IMR-90 (cell line): ENCODE results near the gene FSTL5. TPM values are rescaled to one million over a fixed set of nuclear protein-coding genes. Genes with fewer than 3 reads are reported as not detected.

Experiments used
- ATAC-seq: fragments of 200-7000 bp; cut with Tn5 transposase; 2 replicates; pipeline ENCODE4 v1.9.1; 2020; ENCODE audit warnings: low read depth, mild to moderate bottlenecking, moderate library complexity
- BruUV-seq: library from RNA; stranded (reverse); fragments of 400-500 nt; replicated peaks from 2 replicates; lab custom pipeline; 2021; lab: Mats Ljungman, UMichigan
- CTCF ChIA-PET: fragments of 300-600 bp; formaldehyde crosslinking; extraction: SDS; loops from one replicate; lab custom pipeline; 2021; ENCODE audit warnings: antibody characterized with exemption; lab: Yijun Ruan, JAX
- POLR2A ChIA-PET: fragments of 300-600 bp; sonication (Branson Sonifier 250); formaldehyde crosslinking; loops from one replicate; lab custom pipeline; 2022; ENCODE audit warnings: antibody characterized with exemption; ENCODE audit not compliant: unreplicated experiment; lab: Charles Lee
- DNase-seq: peaks from one replicate; pipeline ENCODE4 v3.0.0; 2013
- H2AFZ ChIP-seq: replicated peaks from 2 replicates; pipeline ENCODE3; 2013; ENCODE audit warnings: low read length, mild to moderate bottlenecking; ENCODE audit not compliant: poor library complexity
- H2AK5ac ChIP-seq: 2 replicates; pipeline ENCODE4 v1.6.1; 2013; ENCODE audit warnings: low read depth, low read length, inconsistent platforms
- H2AK9ac ChIP-seq: replicated peaks from 2 replicates; pipeline ENCODE3; 2013; ENCODE audit warnings: mild to moderate bottlenecking, low read depth, low read length, moderate library complexity; ENCODE audit not compliant: poor library complexity
- H2BK120ac ChIP-seq: 2 replicates; pipeline ENCODE4 v1.6.1; 2013; ENCODE audit warnings: low read depth, low read length, inconsistent platforms
- H2BK15ac ChIP-seq: 3 replicates; pipeline ENCODE4 v1.6.1; 2013; ENCODE audit warnings: low read depth, low read length, inconsistent platforms
- H2BK20ac ChIP-seq: 2 replicates; pipeline ENCODE4 v1.6.1; 2013; ENCODE audit warnings: low read depth, mild to moderate bottlenecking, inconsistent platforms, low read length, moderate library complexity
- H2BK5ac ChIP-seq: 2 replicates; pipeline ENCODE4 v1.6.1; 2013; ENCODE audit warnings: mild to moderate bottlenecking, low read depth, low read length, inconsistent platforms; ENCODE audit not compliant: poor library complexity, severe bottlenecking
- H3K14ac ChIP-seq: replicated peaks from 2 replicates; pipeline ENCODE4 v1.6.1; 2013; ENCODE audit warnings: low read depth, low read length, inconsistent platforms
- H3K18ac ChIP-seq: 2 replicates; pipeline ENCODE4 v1.6.1; 2013; ENCODE audit warnings: low read depth, low read length, control low read depth
- H3K23ac ChIP-seq: 2 replicates; pipeline ENCODE4 v1.6.1; 2013; ENCODE audit warnings: low read depth, low read length, inconsistent platforms
- H3K27ac ChIP-seq: 2 replicates; pipeline ENCODE4 v1.5.1; 2013; ENCODE audit warnings: mild to moderate bottlenecking, control low read depth, low read length; ENCODE audit not compliant: insufficient read depth
- H3K27me3 ChIP-seq: 2 replicates; pipeline ENCODE4 v1.6.1; 2013; ENCODE audit warnings: low read length; ENCODE audit not compliant: control insufficient read depth, insufficient read depth
- H3K36me3 ChIP-seq: 2 replicates; pipeline ENCODE4 v1.6.1; 2013; ENCODE audit warnings: low read length, mixed read lengths; ENCODE audit not compliant: control insufficient read depth, insufficient read depth
- H3K4ac ChIP-seq: 2 replicates; pipeline ENCODE4 v1.6.1; 2013; ENCODE audit warnings: low read depth, low read length, inconsistent platforms
- H3K4me1 ChIP-seq: 2 replicates; pipeline ENCODE4 v1.6.1; 2013; ENCODE audit warnings: low read length, mixed read lengths; ENCODE audit not compliant: control insufficient read depth, insufficient read depth
- H3K4me2 ChIP-seq: 2 replicates; pipeline ENCODE4 v1.6.1; 2013; ENCODE audit warnings: low read depth, mild to moderate bottlenecking, control low read depth, low read length, moderate library complexity
- H3K4me3 ChIP-seq: 2 replicates; pipeline ENCODE4 v1.5.1; 2013; ENCODE audit warnings: low read depth, mild to moderate bottlenecking, control low read depth, low read length, moderate library complexity; ENCODE audit not compliant: insufficient read depth
- H3K56ac ChIP-seq: 2 replicates; pipeline ENCODE4 v1.6.1; 2013; ENCODE audit warnings: low read length, inconsistent platforms; ENCODE audit not compliant: insufficient read depth; ENCODE audit errors: extremely low read depth
- H3K79me1 ChIP-seq, 2 experiments: 2 replicates each; pipeline ENCODE4 v1.6.1; 2013; ENCODE audit warnings: low read length in 2 of 2, inconsistent platforms in 1 of 2, low read depth in 1 of 2
- H3K9ac ChIP-seq: 2 replicates; pipeline ENCODE4 v1.6.1; 2013; ENCODE audit warnings: low read depth, low read length, control low read depth
- H3K9me1 ChIP-seq: 2 replicates; pipeline ENCODE4 v1.6.1; 2013; ENCODE audit warnings: low read length, inconsistent platforms; ENCODE audit not compliant: insufficient read depth
- H3K9me3 ChIP-seq: 2 replicates; pipeline ENCODE4 v1.6.1; 2013; ENCODE audit warnings: low read length; ENCODE audit not compliant: control insufficient read depth, insufficient read depth
- H4K20me1 ChIP-seq: 2 replicates; pipeline ENCODE4 v1.6.1; 2013; ENCODE audit warnings: low read length, inconsistent platforms; ENCODE audit not compliant: insufficient read depth
- H4K5ac ChIP-seq: 2 replicates; pipeline ENCODE4 v1.6.1; 2013; ENCODE audit warnings: mild to moderate bottlenecking, low read depth, low read length, control low read depth
- H4K8ac ChIP-seq, 2 experiments: 2 replicates each; pipeline ENCODE4 v1.6.1; 2013; ENCODE audit warnings: low read depth in 2 of 2, low read length in 2 of 2, control low read depth in 1 of 2, inconsistent platforms in 1 of 2
- H4K91ac ChIP-seq: 2 replicates; pipeline ENCODE4 v1.6.1; 2013; ENCODE audit warnings: low read depth, low read length, inconsistent platforms; ENCODE audit not compliant: insufficient read depth
- RAD21 ChIP-seq: IDR thresholded peaks from 2 replicates; pipeline ENCODE4 v1.6.1; 2012; ENCODE audit warnings: low read length, improper control_type of control experiment
- RCOR1 ChIP-seq: IDR thresholded peaks from 2 replicates; pipeline ENCODE4 v1.6.1; 2012; ENCODE audit warnings: mild to moderate bottlenecking, low read length, improper control_type of control experiment; ENCODE audit not compliant: insufficient replicate concordance
- WGBS, 2 experiments: methylation state at CpG; one replicate each; pipeline versions ENCODE4 v1.1.5 to v1.1.7; 2013; ENCODE audit warnings: missing lambda C conversion rate in 2 of 2; ENCODE audit not compliant: insufficient read length in 1 of 2; ENCODE audit errors: extremely low coverage in 2 of 2; 5-methylcytosine and 5-hydroxymethylcytosine counted together
- dilution Hi-C: fragments of 300-500 bp; cut with HindIII; formaldehyde crosslinking; loops from one replicate; pipeline ENCODE4 v1.14.3; 2018; ENCODE audit warnings: low sequenced_read_pairs; ENCODE audit not compliant: unreplicated experiment
- in situ Hi-C: fragments of 300-500 bp; cut with MboI; formaldehyde crosslinking; loops from 3 replicates; pipeline ENCODE4 v1.14.3; 2019; ENCODE audit warnings: low sequenced_read_pairs, inconsistent platforms, mixed read lengths
- intact Hi-C: fragments of 100-400 bp; cut with micrococcal nuclease; formaldehyde crosslinking; loops from 2 replicates; pipeline ENCODE4 v1.10.0; 2022
- polyA plus RNA-seq, 3 experiments: library from polyadenylated mRNA; depleted of rRNA; stranded (reverse); fragments of >200 nt; gene quantifications; 2 replicates each; pipeline ENCODE4 v1.2.3, GENCODE V29; 2012; ENCODE audit warnings: low replicate concordance in 1 of 3
- total RNA-seq: library from RNA; depleted of rRNA; stranded (reverse); fragments of >200 nt; gene quantifications from 2 replicates; pipeline ENCODE4 v1.2.3, GENCODE V29; 2012
- TF ChIP-seq, protein P1 (sequence below): conservative IDR thresholded peaks from 2 replicates; pipeline ENCODE4 v1.5.1; 2012; ENCODE audit warnings: mild to moderate bottlenecking, low read depth, low read length, improper control_type of control experiment
- TF ChIP-seq, protein P2 (sequence below): fragments of 150-350 bp; IDR thresholded peaks from 2 replicates; pipeline ENCODE4 v1.6.1; 2016; ENCODE audit warnings: low read depth, mild to moderate bottlenecking, low read length, moderate library complexity, borderline replicate concordance
- TF ChIP-seq, protein P3 (sequence below): fragments of 150-350 bp; IDR thresholded peaks from 2 replicates; pipeline ENCODE4 v1.6.1; 2017; ENCODE audit warnings: mild to moderate bottlenecking, antibody characterized with exemption, low read length, low read depth

The FSTL5 gene
- total and polyA plus RNA-seq, 2 of the 4 experiments (the other 2 are of a cell fraction) = under 0.01 TPM; not detected in 1

DNA sequence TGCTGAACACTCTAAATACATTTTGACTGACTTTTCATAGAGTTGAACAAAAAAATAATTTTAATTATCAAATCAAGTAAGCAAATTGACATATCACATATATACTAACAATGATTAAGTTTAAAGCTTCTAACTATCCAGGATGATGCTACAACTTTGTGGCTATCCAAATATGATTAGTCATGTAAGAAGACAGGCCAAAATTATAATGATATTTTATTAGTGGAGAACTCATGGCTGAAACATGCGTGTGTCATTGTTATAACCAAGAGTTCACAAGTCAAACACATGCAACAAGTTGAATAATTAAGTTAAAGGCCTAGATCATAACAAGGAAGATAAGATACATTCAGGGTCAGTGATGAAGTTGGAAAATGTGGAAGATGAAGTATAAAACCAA lies 346.8 kb downstream of the FSTL5 start:
- no peak overlapping the region for H3K4me2 ChIP-seq
- H3K79me1 ChIP-seq = no peaks in the 10 kb centered on the region
- H2BK20ac ChIP-seq = no peak overlapping the region
- H3K9me3 ChIP-seq = 0 out of 2 replicates have a peak, but pooled peaks cover 2% of the 10 kb centered on the region
- no peaks in the 10 kb centered on the region for H4K20me1 ChIP-seq
- no peaks in the 10 kb centered on the region for H3K36me3 ChIP-seq
- H2BK15ac ChIP-seq = no peak overlapping the region
- TF ChIP-seq, protein P1, sequence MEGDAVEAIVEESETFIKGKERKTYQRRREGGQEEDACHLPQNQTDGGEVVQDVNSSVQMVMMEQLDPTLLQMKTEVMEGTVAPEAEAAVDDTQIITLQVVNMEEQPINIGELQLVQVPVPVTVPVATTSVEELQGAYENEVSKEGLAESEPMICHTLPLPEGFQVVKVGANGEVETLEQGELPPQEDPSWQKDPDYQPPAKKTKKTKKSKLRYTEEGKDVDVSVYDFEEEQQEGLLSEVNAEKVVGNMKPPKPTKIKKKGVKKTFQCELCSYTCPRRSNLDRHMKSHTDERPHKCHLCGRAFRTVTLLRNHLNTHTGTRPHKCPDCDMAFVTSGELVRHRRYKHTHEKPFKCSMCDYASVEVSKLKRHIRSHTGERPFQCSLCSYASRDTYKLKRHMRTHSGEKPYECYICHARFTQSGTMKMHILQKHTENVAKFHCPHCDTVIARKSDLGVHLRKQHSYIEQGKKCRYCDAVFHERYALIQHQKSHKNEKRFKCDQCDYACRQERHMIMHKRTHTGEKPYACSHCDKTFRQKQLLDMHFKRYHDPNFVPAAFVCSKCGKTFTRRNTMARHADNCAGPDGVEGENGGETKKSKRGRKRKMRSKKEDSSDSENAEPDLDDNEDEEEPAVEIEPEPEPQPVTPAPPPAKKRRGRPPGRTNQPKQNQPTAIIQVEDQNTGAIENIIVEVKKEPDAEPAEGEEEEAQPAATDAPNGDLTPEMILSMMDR = no peak
- TF ChIP-seq RCOR1 = no peak
- TF ChIP-seq RAD21 = no peak
- TF ChIP-seq, protein P2, sequence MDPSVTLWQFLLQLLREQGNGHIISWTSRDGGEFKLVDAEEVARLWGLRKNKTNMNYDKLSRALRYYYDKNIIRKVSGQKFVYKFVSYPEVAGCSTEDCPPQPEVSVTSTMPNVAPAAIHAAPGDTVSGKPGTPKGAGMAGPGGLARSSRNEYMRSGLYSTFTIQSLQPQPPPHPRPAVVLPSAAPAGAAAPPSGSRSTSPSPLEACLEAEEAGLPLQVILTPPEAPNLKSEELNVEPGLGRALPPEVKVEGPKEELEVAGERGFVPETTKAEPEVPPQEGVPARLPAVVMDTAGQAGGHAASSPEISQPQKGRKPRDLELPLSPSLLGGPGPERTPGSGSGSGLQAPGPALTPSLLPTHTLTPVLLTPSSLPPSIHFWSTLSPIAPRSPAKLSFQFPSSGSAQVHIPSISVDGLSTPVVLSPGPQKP = no peak
- TF ChIP-seq, protein P3, sequence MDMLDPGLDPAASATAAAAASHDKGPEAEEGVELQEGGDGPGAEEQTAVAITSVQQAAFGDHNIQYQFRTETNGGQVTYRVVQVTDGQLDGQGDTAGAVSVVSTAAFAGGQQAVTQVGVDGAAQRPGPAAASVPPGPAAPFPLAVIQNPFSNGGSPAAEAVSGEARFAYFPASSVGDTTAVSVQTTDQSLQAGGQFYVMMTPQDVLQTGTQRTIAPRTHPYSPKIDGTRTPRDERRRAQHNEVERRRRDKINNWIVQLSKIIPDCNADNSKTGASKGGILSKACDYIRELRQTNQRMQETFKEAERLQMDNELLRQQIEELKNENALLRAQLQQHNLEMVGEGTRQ = no peak
- H3K9ac ChIP-seq = no peak overlapping the region
- H3K4me1 ChIP-seq = no peaks in the 10 kb centered on the region
- no peak overlapping the region for H3K23ac ChIP-seq
- intact Hi-C loops = no loop called here
- no peak overlapping the region for H3K4ac ChIP-seq
- H2AK5ac ChIP-seq = no peak overlapping the region
- H3K4me3 ChIP-seq = no peak overlapping the region
- H3K27me3 ChIP-seq = no peaks in the 10 kb centered on the region
- no peak overlapping the region for H3K27ac ChIP-seq
- in situ Hi-C loops = no loop called here
- no peak overlapping the region for H2BK5ac ChIP-seq
- ChIA-PET POLR2A (no interaction called here), CTCF (no interaction called here)
- H3K9me1 ChIP-seq = no peaks in the 10 kb centered on the region
- WGBS, 2 experiments = no CpG with 5 or more reads among the region's 1 CpG
- no peak overlapping the region for H2AFZ ChIP-seq
- H2BK120ac ChIP-seq = no peak overlapping the region
- H4K8ac ChIP-seq = no peak overlapping the region
- dilution Hi-C loops = no loop called here
- ATAC-seq (no peak), DNase-seq (no peak)
- no peak overlapping the region for H3K56ac ChIP-seq
- no peak overlapping the region for H2AK9ac ChIP-seq
- H3K18ac ChIP-seq = no peak overlapping the region
- H3K14ac ChIP-seq = no peak overlapping the region
- H4K91ac ChIP-seq = no peak overlapping the region
- BruUV-seq = no TSS peak
- H4K5ac ChIP-seq = no peak overlapping the region
